H1 (cell line): ENCODE measurements around the gene CRTC1.

Experiments
- CREB1 ChIP-seq: IDR thresholded peaks from 2 replicates; pipeline ENCODE4 v1.6.1; 2012; ENCODE audit warnings: inconsistent platforms
- CTCF ChIP-seq, 3 experiments: IDR thresholded peaks; 1 replicate in 2 of 3; 2 replicates in 1 of 3; pipeline versions ENCODE4 v1.5.1 to v1.6.1; 2011; ENCODE audit warnings: low read length in 3 of 3, mild to moderate bottlenecking in 3 of 3, inconsistent platforms in 2 of 3, low read depth in 1 of 3, moderate library complexity in 1 of 3; ENCODE audit not compliant: insufficient read depth in 1 of 3; ENCODE audit errors: control extremely low read depth in 1 of 3
- EP300 ChIP-seq, 2 experiments: IDR thresholded peaks; 1 replicate in 1 of 2; 2 replicates in 1 of 2; pipeline ENCODE4 v1.6.1; 2011 to 2012; ENCODE audit warnings: low read depth in 2 of 2, low read length in 2 of 2, mild to moderate bottlenecking in 2 of 2, borderline replicate concordance in 1 of 2, inconsistent platforms in 1 of 2, moderate library complexity in 1 of 2
- EZH2 ChIP-seq: fragments of 200-600 bp; sonication (generic); IDR thresholded peaks from 2 replicates; pipeline ENCODE4 v1.7.1; 2012; ENCODE audit warnings: low read depth, mild to moderate bottlenecking, moderate library complexity, low read length, inconsistent platforms; ENCODE audit not compliant: severe bottlenecking
- HDAC2 ChIP-seq, 2 experiments: fragments of 300-600 bp in 1 of 2; sonication (generic) in 1 of 2; IDR thresholded peaks; 2 replicates each; pipeline ENCODE4 v1.6.1; 2011 to 2012; ENCODE audit warnings: low read depth in 2 of 2, low read length in 2 of 2, mild to moderate bottlenecking in 2 of 2, moderate library complexity in 2 of 2, borderline replicate concordance in 1 of 2, inconsistent platforms in 1 of 2
- KDM1A ChIP-seq: fragments of 200-600, 300-600 bp; sonication (generic); IDR thresholded peaks from 2 replicates; pipeline ENCODE4 v1.7.1; 2016; ENCODE audit warnings: mild to moderate bottlenecking, low read length, borderline replicate concordance
- MAX ChIP-seq: IDR thresholded peaks from 2 replicates; pipeline ENCODE4 v1.6.1; 2012; ENCODE audit warnings: inconsistent platforms
- POLR2A ChIP-seq, 2 experiments: IDR thresholded peaks; 1 replicate in 1 of 2; 2 replicates in 1 of 2; pipeline ENCODE4 v1.6.1; 2011; ENCODE audit warnings: low read depth in 2 of 2, low read length in 2 of 2, mild to moderate bottlenecking in 2 of 2; ENCODE audit errors: control extremely low read depth in 1 of 2
- POLR2AphosphoS5 ChIP-seq: IDR thresholded peaks from 2 replicates; pipeline ENCODE4 v1.6.1; 2011; ENCODE audit warnings: low read depth, low read length
- RAD21 ChIP-seq, 2 experiments: IDR thresholded peaks in 1 of 2; conservative IDR thresholded peaks in 1 of 2; 2 replicates each; pipeline ENCODE4 v1.6.1; 2011; ENCODE audit warnings: low read depth in 2 of 2, low read length in 2 of 2, improper control_type of control experiment in 1 of 2, inconsistent platforms in 1 of 2, mild to moderate bottlenecking in 1 of 2, moderate library complexity in 1 of 2
- SIN3A ChIP-seq, 2 experiments: IDR thresholded peaks in 1 of 2; conservative IDR thresholded peaks in 1 of 2; 2 replicates each; pipeline ENCODE4 v1.6.1; 2011 to 2012; ENCODE audit warnings: low read length in 2 of 2, improper control_type of control experiment in 1 of 2, low read depth in 1 of 2, mild to moderate bottlenecking in 1 of 2
- TAF1 ChIP-seq: IDR thresholded peaks from 2 replicates; pipeline ENCODE4 v1.6.1; 2011; ENCODE audit warnings: mild to moderate bottlenecking, low read depth, low read length
- YY1 ChIP-seq: IDR thresholded peaks from 2 replicates; pipeline ENCODE4 v1.6.1; 2011; ENCODE audit warnings: low read depth, mild to moderate bottlenecking, low read length
- ZNF274 ChIP-seq: IDR thresholded peaks from 2 replicates; pipeline ENCODE4 v1.7.0; 2012; ENCODE audit warnings: low read length, borderline replicate concordance; ENCODE audit errors: extremely low read depth

GRCh38 chr19:18704971-18705370 lies 21.5 kb downstream of the CRTC1 start:
- TF ChIP-seq CTCF (IDR thresholded peaks at IDR 0.05; ENCODE audit: control extremely low read depth in 1 of 3, insufficient read depth in 1 of 3, low read depth in 1 of 3, low read length in 3 of 3) (no peak), TAF1 (no peak), EP300 (IDR thresholded peaks at IDR 0.05; ENCODE audit: borderline replicate concordance in 1 of 2, low read depth in 2 of 2, low read length in 2 of 2) (no peak), YY1 (no peak), POLR2AphosphoS5 (no peak), KDM1A (no peak), RAD21 (IDR thresholded peaks at IDR 0.05 in 1 of 2, conservative IDR thresholded peaks at IDR 0.05 in 1 of 2; ENCODE audit: low read depth in 2 of 2, low read length in 2 of 2) (no peak), SIN3A (conservative IDR thresholded peaks at IDR 0.05 in 1 of 2, IDR thresholded peaks at IDR 0.05 in 1 of 2; ENCODE audit: low read depth in 1 of 2, low read length in 2 of 2) (no peak), ZNF274 (no peak), POLR2A (IDR thresholded peaks at IDR 0.05; ENCODE audit: control extremely low read depth in 1 of 2, low read depth in 2 of 2, low read length in 2 of 2) (no peak), EZH2 (no peak), CREB1 (no peak), HDAC2 (IDR thresholded peaks at IDR 0.05; ENCODE audit: borderline replicate concordance in 1 of 2, low read depth in 2 of 2, low read length in 2 of 2) (no peak), MAX (no peak)
